ENCODE data around the gene IFT43.

Gene IFT43

DNA sequence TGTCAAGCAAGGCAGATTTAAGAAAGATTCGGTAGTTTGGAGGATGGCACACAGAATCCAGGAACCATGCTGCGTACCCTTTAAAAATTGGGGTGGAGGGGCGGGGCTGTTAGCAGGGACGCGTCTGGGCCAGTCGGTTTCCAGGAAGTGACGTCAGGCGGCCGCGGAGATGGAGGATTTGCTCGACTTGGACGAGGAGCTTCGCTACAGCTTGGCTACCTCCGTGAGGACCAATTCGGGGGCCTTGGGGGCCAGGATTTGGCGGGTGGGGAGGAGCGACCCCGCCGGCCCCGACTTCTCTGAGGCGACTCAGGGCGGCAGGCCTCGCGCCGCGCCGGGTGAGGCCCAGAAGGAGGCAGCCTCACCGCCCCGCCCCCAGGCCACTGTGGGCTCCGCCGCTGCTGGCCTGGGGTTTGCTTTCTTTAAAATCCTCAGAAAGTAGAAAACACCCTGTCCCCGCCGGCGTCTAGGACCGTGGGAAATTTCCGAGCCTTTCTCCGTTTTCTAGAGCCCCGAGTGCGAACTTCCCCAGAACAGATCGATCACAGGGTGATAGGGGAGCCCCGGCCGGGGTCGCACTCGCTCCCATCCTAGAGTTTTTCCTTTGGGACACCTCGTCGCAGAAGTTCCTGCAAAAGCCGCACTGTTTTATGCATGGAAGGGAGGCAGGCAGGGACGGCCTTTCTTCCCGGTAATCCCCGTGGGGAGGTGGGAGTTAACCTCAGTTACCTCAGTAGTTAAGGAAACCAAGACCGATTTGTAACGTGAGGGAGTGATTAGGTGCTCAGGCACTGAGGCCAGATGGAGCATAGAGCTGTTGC is at the start of gene IFT43:
IFT43 (plus strand) TSS at position 146 of the 821 bp plus-strand sequence; CDS start at position 170, 24 bp downstream.
- peak; percentile 72 to 78 for ATAC-seq

- ATAC-seq: no peak
Measured at GRCh38 chr14:75939200-75939599, 46.4 kb upstream of the IFT43 start.

GRCh38 chr14:75941030-75941429 is 44.5 kb upstream of the IFT43 start:
- no peak for ATAC-seq

GRCh38 chr14:75944607-75945241 is 40.8 kb upstream of the IFT43 start:
- no peak for ATAC-seq

DNA sequence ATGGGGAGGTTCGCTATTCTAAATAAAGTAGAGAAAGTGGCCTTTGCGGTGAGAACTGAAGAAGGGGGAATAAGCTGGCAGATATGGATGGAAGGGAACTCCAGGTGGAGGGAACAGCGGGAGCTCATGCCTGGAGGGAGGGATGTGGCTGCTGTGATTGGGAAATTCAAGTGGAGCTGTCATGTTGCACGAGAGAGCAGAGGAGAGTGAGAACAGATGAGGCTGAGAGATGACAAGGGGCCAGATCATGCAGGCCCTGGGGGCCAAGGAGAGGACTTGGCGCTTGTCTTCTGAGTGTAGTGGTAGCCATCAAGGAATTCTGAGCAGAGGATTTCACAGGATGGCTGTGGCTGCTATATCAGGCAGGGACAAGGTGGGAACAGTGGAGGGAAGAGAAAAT is 38.8 kb upstream of the IFT43 start:
- no peak for ATAC-seq

DNA sequence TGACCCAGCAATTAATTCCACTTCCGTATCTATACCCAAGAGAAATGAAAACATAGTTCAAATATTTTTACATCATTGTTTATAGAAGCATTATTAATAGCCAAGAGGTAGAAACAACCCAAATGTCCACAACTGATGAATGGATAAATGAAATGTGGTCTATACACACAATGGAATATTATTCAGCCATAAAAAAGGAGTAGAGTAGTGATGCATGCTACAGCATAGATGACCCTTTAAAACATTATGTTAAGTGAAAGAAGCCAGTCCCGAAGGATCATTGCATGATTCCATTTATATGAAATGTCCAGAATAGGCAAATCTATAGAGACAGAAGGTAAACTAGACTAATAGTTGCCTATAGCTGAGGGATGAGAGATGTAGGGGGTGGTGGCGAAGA is 33.1 kb upstream of the IFT43 start:
- no peak for ATAC-seq

GRCh38 chr14:75959031-75959430 is 26.5 kb upstream of the IFT43 start:
- no peak for ATAC-seq

DNA sequence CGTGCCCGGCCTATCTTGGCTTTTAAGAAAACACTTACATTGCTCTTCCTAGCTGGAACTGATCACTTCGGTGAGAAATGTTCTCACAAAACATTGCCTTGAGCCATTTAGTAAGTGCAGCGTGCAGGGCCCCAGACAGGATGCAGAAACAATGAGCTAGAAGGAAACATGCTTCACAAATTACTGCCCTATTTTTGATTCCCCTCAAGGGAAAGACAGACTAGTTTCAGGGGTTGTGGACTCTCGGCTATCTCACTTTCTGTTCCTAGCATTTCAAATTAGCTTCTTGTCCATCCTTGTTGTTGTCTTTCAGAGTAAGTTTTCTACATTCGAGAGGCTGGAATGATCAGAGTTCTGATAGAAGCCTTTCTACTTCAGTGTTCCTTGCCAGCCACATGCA is 25.3 kb upstream of the IFT43 start:
- no peak for ATAC-seq

DNA sequence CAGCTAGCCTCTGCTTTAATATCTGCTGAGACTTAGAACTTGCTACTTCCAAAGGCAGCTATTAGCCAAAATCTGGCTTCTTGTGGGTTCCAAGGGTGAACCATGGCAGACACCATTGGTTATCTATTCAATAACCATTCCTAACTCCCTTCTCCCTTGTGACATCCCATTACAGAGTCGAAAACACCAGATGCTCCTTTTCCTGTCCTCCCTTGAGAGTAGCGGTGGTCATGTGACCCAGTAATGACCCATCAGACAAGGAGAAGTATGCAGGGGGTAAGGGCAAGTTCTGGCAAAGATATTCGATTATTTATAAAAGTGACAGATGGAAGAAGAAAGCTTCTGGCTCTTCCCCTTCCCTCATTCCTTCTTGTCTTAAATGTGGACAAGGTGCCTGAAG is 23.9 kb upstream of the IFT43 start:
- ATAC-seq: no peak

GRCh38 chr14:75967866-75968265 is 17.7 kb upstream of the IFT43 start:
- no peak for ATAC-seq

DNA sequence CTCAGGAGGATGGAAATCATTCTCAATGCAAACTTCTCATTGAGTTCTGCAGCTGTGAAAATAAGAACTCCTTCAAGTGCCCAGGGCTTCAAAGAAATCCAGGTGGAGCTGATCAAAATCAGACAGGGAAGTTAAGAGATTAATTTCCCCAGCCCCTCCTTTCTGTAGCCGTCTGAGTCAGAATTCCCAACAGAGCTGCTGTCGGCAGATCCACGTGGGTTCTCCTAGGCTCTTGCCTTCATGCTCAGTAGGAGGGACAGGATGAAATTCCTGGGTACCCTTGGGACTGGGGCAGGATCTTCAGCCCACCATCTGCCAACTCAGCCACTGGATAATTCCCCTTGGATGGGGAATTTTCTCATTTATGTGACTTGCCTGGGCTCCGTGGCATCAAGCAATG is 17.1 kb upstream of the IFT43 start:
- no peak for ATAC-seq

GRCh38 chr14:75969126-75969525 is 16.4 kb upstream of the IFT43 start:
- ATAC-seq: no peak

GRCh38 chr14:75969891-75970290 is 15.7 kb upstream of the IFT43 start:
- ATAC-seq: no peak

- no peak for ATAC-seq
Measured at GRCh38 chr14:75970989-75971388, 14.6 kb upstream of the IFT43 start.

DNA sequence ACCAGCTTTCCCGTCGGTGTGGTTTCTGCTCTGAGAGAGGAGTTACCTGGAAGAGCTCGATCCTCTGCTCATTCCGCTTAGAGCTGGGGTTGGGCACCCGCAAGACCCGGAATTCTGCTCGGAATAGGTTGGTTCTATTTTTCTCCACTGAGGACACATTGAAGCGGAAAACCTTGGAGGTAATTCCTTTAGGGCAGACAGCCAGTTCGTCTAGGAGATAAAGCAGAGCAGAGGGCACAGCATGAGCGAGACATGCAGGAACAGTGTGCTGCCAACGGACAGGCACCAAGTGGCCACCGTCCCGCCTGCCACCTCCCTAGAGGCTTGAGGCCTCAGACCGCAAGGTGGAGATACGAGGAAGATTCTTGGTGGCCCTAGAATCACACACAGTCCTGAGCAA is 14.1 kb upstream of the IFT43 start:
- ATAC-seq: no peak

DNA sequence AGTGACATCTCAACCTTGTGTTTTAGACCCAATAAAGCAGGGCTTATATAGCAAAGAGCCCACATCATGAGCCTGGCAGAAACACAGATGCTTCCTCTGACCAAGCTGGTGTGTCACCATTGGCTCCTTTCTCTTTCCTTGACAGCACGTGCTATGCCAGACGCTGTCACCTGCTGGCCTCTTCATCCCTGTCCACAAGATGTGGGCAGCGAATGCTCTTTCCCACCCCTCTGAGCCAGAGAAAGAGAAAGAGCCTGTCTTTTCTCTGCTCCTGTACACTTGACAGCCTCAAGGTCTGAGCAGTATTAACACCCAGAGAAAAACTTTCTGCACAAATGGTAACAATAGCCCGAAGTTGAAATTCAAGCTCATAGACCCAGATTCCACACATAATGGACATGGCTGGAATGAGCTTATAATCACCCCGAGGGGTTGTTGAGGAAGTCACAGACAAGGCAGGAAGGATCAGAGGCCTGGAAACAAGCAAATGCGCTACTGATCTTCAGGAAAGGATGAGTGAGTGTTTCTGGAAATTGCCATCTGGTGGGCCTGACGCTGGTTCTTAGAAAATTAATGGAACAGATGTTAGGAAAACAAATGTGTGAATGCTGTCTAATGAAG is 12.7 kb upstream of the IFT43 start:
- ATAC-seq: no peak

DNA sequence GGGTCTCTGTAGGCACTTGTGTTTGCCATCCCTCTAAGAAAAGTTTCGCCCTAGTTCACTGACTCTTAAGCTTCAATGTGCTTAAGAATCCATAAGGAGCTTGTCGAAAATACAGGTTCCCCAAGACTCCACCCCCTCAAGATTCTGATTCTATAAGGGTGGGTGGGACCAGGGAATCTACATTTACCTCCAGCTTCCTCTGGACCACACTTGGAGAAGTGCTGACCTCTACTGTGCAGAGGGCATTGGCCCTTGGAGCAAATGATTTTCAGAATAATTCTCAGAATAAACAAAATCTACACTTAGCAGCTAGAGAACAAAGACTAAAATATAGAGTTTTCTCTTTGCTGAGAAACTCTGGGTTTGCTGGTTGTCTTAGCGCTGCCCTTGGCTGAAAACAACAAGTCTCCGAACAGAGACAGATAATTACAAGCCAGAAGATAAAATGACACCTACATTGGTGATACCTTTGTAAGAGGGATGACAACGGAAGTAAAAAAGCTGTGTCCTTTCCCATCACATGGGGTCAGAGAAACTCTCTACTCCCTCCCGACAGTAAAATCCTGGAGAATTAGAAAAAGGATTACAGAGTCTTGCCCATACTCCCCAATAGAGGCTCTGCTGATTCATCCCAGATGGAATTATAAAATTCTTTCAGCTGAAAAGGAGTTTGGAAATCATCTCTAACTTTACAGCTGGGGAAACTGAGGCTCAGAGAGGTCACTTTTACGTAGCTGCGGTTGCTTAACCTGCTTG is 8.6 kb upstream of the IFT43 start:
- ATAC-seq: no peak

GRCh38 chr14:75977582-75977943 is 8.0 kb upstream of the IFT43 start:
- ATAC-seq: no peak

GRCh38 chr14:75978249-75978731 is 7.3 kb upstream of the IFT43 start:
- no peak for ATAC-seq

- ATAC-seq: no peak
Measured at GRCh38 chr14:75979071-75979571, 6.4 kb upstream of the IFT43 start.

DNA sequence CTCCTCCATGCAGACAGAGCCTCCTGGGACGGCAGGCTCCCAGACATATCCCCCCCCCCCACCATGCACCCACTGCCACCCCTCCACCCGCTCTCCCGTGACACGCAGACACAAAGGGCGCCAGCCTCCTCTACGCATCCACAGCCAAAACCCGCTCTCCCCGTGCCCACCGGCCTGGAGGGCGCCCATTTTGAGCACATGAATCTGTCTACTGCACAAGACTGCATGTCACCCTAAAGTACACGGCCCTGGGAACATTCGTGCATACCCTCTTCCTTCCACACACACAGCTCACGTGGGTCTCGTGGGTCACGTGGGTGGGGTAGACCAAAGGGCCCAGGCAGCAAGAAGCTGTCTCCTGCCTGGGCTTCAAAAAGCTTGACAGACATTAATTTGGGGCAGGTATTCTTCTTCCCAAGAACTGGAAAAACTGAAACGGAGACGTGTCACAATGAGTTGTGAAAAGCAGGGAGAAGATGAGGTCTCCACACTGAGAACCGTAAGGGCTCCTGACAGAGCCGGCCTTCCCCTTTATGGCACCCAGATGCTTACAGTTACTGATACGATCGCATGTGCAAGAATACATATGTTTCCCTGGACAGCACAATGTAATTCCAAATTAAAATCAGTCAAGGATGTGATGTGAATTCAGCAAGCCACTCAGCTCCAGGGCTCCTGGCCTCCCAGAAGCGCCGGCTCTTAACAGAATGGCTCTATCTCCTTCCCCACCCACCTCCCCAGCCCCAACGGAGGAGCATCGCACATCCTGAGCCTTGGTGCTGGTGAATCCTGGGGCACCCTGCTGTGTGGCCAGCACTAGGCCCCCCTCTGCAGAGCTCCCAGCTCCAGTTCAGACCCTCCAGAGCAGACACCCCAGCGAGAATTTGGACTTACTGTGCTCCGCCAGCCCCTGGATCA is 5.7 kb upstream of the IFT43 start:
- ATAC-seq: no peak

DNA sequence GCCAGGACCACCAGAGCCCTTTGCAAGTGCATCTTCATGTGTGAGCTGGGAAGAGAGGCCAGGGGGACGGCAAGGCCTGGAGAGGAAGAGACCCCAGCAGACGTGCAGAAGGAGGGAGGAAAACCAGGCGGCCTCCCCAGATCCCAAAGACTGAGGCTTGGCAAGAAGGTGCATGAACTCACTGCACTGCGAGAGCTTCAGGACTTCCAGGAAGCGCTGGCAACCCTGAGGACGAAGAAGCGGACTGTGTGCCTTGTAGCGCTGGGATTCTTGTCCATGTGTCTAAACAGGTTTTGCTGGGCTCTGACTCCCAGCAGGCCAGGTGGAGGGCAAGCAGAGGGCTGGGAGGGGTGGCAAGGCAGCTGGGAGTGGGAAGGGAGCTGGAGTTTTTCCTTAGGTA is 4.7 kb upstream of the IFT43 start:
- ATAC-seq: no peak
